GM19351 (cell line): ENCODE data around the gene SIT1.
A peak's percentile ranks its signal among the peaks of the same experiment; 100 is the strongest.

Experiments
- ATAC-seq: cut with Tn5 transposase; IDR thresholded peaks from one replicate; pipeline ENCODE4 v1.9.1; 2021; ENCODE audit warnings: mild to moderate bottlenecking, moderate library complexity; ENCODE audit not compliant: unreplicated experiment

SIT1 gene

DNA sequence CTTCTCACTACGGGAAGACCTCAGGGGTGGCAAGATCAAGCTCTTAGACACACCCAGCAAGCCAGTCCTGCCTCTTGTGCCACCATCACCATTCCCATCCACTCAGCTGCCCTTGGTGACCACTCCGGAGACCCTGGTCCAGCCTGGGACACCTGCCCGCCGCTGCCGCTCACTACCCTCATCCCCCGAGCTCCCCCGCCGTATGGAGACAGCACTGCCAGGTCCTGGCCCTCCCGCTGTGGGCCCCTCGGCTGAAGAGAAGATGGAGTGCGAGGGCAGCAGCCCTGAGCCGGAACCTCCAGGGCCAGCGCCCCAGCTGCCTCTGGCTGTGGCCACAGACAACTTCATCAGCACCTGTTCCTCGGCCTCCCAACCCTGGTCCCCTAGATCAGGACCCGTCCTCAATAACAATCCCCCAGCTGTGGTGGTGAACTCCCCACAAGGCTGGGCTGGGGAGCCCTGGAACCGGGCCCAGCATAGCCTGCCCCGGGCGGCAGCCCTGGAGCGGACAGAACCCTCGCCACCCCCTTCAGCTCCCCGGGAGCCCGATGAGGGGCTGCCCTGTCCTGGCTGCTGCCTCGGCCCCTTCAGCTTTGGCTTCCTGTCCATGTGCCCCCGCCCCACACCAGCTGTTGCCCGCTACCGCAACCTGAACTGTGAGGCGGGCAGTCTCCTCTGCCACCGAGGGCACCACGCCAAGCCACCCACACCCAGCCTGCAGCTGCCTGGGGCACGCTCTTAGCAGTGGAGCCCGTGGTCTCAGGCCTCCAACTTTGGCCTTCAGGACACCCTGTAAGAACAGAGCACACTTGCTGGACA is 41.5 kb downstream of the SIT1 start:
- no peak for ATAC-seq

DNA sequence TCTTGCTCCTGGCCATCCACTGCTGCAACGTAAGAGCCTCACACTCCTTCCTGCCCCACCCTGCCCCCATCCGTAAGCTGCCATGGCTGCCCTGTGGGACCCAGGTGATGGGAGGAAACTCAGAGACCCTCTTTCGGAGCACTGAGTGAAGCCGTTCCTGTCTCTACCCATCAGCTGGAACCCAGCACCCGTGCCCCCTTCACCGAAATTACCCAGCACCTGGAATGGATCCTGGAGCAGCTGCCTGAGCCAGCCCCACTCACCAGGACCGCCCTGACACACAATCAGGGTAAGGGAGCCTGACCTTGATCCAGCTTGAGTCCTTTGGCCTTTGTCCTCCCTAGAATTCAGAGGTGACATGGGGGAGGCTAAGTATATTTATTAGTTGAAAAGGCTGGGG is 42.5 kb downstream of the SIT1 start:
- no peak for ATAC-seq

DNA sequence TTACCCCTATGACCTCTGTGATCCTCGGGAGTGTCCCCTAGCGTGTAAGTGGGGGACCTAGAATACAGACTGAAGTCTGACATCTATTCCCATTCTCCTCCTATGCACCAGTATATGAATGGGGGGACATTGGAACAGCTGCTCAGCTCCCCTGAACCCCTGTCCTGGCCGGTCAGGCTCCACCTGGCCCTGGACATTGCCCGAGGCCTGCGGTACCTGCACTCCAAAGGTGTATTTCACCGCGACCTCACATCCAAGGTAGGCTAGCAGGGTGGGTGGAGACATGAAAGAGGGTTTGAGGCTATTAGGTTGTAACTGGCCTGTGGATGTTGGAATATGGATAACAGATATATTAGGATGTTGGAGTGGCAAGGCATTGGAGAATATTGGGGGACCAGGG is 44.0 kb downstream of the SIT1 start:
- ATAC-seq = no peak

DNA sequence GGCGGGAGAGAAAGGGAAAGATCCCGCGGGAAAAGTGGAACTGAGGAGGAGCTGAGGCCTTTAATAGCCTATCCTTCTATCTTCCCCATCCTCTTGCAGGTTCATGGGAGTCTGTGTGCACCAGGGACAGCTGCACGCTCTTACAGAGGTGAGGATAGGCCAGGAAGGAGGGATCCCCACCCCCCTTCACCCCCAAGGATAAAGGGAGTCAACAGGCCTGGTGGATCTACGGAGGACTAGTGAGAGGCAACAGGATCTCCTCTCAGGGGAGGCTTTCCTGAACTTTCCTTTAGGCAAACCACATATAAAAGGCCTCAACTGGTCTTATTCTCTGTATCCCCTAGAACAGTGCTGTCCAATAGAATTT is 44.6 kb downstream of the SIT1 start:
- ATAC-seq = no peak

DNA sequence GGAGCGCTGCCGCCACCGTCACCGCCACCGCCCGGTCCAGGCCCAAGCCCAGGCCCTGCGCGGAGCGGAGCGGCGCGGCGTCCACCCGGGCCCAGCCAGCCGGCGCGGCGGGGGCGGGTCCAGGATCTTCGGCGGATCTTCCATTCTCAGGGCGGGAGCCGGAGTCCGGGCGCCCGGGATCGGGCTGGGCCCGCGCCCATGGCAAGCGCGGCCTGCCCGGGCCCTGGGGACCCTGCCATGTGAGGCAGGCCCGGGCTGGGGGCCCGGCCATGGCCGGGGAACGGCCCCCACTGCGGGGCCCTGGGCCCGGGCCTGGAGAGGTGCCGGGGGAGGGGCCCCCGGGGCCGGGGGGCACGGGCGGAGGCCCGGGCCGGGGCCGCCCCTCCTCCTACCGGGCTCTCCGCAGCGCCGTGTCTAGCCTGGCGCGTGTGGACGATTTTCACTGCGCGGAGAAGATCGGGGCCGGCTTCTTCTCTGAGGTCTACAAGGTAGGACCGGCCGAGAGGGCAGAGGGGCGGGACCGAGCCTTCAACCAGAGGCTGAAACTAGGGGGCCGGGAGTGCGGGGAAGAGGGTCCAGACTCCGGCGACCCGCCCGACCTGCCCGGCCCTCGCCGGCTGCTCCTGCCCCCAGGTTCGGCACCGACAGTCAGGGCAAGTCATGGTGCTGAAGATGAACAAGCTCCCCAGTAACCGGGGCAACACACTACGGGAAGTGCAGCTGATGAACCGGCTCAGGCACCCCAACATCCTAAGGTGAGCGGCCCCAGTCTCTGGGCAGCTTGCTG is 45.2 kb downstream of the SIT1 start:
- peak; percentile 4 for ATAC-seq

DNA sequence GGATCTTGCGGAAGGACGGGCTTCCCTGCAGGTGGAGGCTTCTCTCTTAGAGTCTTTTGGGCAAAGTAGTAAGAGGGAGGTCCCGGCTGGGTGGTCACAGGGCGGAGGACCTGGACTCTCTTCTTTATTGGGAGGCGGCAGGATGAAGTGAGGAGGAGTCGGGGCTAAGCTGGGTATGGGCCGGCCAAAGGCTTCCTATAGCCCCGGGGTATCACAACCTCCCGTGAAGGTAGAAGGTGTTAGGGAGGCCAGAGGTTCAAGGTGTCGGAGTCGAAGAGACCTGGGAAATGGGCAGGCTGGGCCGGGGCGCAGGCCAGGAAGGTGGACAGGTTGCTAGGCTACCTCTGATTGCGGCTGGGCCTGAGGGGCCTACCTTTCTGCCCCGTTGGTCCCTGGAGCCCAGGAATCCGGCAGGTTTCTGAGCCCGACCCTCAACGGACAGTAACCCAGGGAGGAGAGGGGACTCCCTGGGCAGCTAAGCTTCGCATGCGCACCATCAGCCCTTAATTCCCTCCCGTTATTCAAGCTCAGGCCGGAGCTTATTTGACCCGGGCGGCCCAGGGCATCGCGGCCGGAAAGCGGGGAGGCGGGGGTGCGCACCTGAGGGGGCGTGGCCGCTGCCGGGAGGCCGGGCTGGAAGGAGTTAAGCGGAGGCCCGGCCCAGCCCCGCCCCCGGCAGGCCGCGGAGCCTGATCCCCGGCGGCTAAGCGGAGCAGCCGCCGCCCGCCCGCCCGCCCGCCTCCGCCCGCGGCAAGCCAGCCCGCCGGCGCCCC is 46.0 kb downstream of the SIT1 start, which contains the start of gene TESK1:
TESK1 (plus strand) TSS at position 685 of the 773 bp plus-strand sequence. CDS start 358 bp downstream, outside the sequence.
- ATAC-seq = peak; percentile 48

DNA sequence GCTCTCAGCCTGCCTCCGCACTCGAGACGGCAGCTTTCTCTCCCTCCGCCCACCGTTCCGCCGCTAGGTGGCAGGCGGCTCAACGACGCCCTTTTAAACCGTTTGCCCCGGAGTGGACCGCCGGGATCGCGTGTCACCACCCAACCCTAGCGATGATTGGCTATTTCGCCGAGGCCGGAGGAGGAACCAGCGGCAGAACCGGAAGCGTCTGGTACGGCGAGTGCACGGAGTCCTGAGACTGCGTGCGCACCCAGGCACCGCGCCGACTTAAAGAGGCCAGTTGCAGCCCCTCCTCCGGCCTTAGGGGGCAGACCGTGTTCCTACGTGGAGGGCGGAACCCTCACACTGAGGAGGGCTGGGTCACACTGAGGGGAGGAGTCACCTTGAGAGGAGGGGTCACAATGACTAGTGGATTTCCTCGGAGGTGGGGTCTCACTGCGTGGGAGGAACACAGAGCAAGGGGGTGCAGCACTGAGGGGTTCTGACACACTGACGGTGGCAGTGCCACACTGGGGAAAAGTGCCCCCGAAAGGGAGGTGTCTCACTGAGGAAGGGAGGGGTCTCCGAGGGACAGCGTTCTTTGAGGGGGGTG is 46.6 kb downstream of the SIT1 start:
- ATAC-seq = peak; percentile 86

DNA sequence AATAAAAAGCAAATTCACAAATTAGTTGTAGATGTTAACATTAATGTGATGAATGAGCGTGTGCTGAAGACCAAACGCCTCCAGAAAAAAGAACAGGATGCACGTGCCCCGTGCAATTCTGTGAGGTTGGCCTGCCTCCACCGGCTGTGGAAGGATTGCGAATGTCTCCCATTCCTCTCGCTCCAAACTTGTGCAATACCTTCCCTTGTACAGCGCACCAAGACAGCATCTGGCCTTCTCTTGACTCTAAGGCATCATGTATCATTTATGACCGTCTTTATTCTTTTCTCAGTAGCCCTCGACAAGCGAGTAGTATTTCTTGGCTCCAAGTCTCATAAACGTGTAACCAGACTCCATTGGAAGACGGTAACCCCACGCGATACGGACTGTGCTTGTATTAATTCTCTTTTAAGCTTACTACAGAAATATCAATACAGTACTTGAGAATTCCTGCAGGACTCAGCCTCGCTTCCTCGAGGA is 47.2 kb downstream of the SIT1 start:
- ATAC-seq = no peak

DNA sequence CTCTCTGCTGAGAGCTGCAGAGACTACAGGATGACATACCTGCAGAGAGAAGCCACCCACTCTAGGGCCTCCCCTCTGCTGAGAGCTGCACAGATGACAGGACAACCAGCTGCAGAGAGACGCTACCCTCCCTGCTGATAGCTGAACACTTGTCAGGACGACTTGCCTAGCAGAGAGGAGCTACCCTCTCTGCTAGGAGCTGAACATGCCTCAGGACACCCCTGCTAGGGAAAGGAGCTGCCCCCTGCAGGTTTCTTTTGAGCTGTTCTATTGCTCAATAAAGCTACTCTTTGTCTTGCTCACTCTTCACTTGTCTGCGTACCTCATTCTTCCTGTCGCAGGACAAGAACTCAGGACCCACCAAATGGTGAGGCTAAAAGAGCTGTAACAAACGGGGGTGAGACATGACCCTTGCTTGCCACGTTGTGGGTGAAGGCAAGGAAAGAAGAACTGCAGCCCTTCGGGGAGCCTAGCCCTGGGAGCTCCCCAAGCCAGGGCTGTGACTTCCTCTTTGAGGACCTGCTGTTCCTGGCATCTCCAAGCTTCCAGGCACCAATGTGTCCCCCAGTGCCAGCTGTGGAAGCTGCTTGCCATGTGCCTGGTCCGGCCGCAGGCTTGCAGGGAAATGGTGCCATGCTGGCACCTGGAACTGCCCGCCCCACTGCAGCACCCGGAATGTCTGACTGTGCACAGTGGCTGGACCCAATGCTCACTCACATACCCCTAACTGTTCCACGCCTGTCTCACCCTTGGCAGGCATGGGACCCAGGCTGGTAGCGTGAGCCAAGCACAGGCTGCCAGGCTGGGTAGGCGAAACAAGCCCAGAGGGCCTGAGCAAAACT is 50.7 kb downstream of the SIT1 start:
- ATAC-seq = no peak
